CD4-positive, alpha-beta T cell treated with Interferon gamma for 1 hour (primary cell): ENCODE measurements around the gene CSNK1G3.

Experiments used
- DNase-seq: peaks from one replicate; pipeline ENCODE4 v3.0.0-alpha.2; 2020

CSNK1G3 gene

DNA sequence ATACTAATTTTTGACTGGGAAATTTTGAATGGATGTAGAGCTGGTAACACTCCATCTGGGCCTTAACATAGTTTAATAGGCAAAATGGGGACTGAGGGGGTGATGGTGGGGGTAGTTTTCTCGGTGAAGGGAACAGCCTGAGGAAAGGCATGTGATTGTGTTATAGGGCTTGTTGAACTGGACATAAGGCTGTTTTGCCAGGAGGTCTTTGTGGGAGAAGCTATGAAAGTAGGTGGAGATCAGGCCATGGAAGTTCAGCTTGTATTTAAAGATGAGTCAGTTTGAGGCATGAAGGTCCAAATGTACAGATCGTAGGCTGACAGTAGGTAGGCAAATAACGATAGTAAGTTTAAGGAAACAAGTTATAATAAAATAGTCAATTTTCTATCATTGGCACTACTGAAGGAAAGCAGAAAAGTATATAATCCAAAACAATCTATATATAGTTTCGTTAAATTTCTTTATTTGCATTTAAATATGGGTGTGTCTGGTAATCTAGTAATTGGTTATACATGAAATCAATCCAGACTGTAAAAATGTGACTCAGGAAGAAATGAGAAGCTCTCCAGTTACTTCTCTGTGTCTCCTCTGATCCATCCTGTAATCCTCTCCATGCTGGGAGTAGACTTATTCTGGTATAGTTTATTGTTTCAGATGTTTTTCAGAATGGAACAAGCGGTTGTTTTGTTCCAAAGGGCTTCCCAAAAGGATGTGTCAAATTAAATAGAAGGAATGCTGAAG lies 2.8 kb downstream of the CSNK1G3 start:
- DNase-seq = no peak

GRCh38 chr5:123515904-123516303 lies 3.9 kb downstream of the CSNK1G3 start:
- no peak for DNase-seq

- no peak for DNase-seq
Observed at GRCh38 chr5:123517476-123517875, 5.5 kb downstream of the CSNK1G3 start.

- DNase-seq = no peak
Observed at GRCh38 chr5:123518111-123518510, 6.1 kb downstream of the CSNK1G3 start.

DNA sequence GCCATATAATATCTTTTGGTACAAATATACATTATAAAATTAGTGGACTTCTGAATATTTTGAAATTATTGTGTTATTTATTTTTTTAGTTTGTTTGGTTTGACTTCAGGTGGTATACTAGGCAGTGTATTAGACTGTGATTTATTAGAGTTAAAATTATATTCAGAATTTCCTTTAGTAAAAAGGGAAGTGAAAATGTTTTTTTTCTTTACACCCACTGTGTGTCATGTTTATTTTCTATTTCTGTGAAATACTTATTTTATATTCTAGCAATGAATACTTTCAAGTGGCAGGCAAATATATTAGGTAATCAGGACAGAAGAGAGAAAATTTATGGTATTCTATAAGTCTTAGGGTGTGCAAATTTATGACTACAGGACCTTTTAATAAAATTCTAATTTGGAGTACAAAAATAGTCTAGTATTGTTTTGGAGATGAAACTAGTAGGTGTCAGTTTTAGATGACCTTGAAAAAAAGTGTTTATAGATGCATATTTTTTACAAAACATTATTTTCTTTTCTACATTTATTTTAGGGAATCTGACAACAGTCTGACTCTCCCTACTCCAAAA lies 8.8 kb downstream of the CSNK1G3 start:
- no peak for DNase-seq

- DNase-seq = no peak
Observed at GRCh38 chr5:123524146-123524545, 12.2 kb downstream of the CSNK1G3 start.

- no peak for DNase-seq
Observed at GRCh38 chr5:123527190-123527589, 15.2 kb downstream of the CSNK1G3 start.

DNA sequence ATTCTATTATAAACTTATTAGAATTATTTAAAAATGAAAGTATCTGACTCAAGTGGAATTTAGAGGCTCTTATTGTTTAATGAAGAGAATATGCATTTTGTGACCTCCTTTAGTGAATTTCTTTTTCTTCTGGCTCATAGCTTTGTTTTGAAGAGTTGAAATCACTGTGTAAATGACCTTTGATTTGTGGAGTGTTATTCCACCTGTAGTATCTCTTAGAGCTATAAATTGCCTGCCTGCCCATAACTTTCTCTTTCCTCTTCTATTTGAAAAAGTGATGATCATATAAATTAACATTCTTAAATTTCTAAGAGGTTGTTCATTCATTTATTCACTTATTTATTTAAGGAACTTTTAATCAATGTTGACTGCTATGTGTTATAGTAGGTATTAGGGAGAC lies 16.1 kb downstream of the CSNK1G3 start:
- DNase-seq = no peak

DNA sequence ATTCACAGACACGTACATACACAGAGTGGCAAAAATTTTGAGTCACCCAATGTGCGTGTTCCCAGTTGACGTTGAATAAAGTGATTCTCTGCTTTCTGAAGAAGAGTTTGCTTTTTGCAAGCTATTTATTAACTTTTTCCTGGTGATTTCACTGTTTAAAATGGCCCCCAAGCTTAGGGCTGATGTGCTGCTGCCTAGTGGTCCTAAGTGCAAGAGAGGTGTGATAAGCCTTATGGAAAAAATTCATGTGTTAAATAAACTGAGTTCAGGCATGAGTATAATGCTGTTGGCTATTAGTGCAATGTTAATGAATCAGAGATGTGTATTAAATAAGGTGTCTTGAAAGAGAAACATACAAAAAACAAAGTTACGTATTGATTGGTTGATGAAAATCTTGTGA lies 16.9 kb downstream of the CSNK1G3 start:
- DNase-seq = no peak

- DNase-seq = no peak
Observed at GRCh38 chr5:123530728-123531127, 18.8 kb downstream of the CSNK1G3 start.

- no peak for DNase-seq
Observed at GRCh38 chr5:123535648-123536047, 23.7 kb downstream of the CSNK1G3 start.

DNA sequence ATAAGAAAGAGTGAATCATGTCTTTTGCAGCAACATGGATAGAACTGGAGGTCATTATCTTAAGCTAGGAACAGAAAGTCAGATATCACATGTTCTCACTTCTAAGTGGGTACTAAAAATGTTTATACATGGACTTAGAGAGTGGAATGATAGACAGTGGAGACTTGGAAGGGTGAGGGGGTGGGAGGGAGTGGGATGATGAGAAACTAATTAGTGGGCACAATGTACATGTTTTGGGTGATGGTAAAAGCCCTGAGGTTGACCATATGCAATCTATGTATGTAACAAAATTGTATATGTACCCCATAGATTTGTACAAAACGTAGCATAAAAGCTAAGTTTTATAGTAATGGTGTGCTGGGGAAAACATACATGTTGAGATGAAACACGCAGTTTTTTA lies 25.3 kb downstream of the CSNK1G3 start:
- DNase-seq = no peak

GRCh38 chr5:123537845-123538244 lies 25.9 kb downstream of the CSNK1G3 start:
- DNase-seq = no peak

GRCh38 chr5:123538670-123539459 lies 26.9 kb downstream of the CSNK1G3 start:
- no peak for DNase-seq

DNA sequence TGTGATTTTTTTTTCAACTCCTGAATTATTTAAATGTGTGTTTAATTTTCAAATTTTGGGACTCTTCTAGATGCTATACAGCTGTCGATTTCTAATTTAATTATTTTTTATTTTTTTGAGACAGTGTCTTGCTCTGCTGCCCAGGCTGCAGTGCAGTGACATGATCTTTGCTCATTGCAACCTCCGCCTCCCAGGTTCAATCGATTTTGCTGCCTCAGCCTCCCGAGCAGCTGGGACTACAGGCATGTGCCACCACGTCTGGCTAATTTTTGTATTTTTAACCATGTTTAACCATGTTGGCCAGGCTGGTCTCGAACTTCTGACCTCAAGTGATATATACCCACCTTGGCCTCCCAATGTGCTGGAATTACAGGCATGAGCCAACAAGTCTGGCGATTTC lies 28.6 kb downstream of the CSNK1G3 start:
- DNase-seq = no peak

DNA sequence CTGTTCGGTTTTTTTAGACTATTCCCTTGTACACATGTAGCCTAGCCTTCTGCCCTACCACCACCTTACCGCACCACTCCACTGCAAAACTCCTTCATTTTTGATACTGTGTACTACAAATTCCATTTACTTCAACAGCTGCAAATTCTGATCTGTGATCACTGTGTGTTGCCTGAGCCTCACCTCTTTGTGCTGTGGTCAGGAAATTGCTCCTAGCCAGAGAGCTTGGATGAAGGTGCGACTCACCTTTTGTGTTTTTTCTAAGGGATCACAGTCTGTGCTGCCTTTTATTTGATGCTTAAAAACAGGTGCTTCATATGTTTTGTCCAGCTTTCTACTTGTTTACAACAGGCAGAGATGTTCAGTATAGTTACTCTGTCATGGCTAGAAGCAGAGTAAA lies 31.5 kb downstream of the CSNK1G3 start:
- no peak for DNase-seq

- DNase-seq = no peak
Observed at GRCh38 chr5:123545506-123545905, 33.5 kb downstream of the CSNK1G3 start.

GRCh38 chr5:123546657-123547056 lies 34.7 kb downstream of the CSNK1G3 start:
- DNase-seq = no peak

DNA sequence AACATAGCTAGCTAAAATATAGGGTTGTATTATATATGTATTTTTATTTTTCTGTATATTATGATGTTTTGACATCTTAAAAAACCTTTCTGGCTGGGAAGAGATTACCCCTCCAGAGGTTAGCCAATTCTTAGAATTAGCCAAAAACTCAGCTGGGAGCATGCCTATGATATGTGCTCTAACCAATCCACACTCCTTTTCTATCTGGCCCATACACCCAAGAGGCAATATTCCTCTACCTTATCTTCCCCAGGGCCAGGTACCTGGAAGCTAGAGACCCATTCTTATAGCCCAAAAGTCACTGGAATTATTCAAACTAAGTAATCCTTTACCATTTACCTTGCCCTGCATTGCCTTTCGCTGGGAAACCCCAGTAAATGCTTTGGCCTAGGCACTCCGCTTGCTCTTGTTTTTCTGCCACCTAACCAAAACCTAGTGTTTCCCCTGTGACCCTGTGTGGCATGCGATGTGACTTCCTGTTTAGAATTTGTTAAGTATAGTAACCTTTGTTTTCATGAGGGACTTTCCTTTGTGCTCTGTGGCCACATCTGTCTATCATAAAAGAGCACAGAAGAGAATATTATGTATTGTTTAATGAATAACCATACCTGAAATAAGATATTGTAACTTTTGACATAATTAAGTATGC lies 37.4 kb downstream of the CSNK1G3 start:
- peak; percentile 77 for DNase-seq

GRCh38 chr5:123554601-123555000 lies 42.6 kb downstream of the CSNK1G3 start:
- no peak for DNase-seq

DNA sequence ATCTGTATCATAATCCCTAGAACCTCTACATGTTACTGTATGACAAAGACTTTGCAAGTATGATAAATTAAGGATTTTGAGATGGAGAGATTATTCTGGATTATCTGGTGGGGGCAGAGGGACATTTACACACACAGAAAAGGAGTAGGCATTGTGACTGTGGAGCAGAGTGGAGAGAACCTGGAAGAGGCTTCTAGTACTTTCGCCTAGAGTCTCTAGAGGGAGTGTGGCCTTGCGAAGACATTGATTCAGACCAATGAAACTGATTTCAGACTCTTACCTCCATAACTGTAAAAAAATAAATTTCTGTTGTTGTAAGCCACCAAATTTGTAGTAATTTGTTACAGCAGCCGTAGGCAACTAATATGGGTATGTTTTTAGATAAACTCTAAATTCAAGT lies 45.9 kb downstream of the CSNK1G3 start:
- no peak for DNase-seq

DNA sequence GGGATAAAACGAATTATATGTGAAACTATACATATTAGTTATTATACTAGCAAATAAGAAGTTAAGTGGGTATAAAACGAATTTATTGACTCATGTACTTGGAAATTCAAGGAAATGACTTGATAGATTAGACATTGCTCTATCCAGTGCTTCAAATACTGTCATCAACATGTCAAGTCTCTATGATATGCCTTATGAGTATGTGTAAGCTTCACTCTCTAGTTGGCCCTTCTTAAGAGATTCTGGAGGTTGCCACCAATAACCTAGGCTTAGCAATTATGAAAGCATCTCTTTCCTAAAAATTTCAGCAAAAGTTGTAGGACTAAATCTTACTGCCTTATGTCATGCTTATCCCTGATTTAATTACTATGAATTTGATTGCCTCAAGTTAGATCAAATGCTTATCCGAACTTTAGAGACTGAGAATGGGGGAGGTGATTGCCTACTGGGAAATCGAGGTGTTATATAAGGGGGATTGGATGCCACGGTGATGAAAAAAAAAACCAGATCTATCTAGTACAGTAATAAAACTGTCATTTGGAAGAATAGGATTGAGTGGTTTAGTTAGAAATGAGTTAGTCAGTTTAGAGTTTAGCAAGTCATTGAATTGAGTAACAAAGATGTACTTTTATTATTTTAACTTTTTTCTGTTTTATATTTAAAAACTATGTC lies 46.9 kb downstream of the CSNK1G3 start:
- DNase-seq = no peak

DNA sequence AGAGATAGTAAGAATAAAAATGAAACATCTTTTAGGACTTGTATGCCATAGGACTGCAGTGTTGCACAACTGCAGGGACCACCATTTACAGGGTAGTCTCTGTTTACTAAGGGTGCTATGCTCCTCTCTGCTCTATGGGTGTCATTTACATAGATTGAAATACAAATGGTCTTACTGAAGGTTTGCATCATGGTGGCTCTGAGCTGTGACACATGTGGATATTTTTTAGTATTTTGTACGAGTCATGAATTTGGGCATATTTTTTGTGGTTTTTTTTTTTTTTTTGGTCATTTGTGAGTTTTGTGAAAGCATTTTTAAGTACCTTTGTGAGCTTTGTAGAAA lies 47.4 kb downstream of the CSNK1G3 start:
- no peak for DNase-seq
